Measurements from ENCODE around the gene CNTN5.

GRCh38 chr11:99766811-99767210, 746.1 kb downstream of the CNTN5 start:
- TF ChIP-seq EZH2 (IDR thresholded peaks at IDR 0.05) (no peak), POLR2AphosphoS5 (IDR thresholded peaks at IDR 0.05; ENCODE audit: borderline replicate concordance, low read depth, low read length) (no peak), FOXP2 (optimal IDR thresholded peaks at IDR 0.05; ENCODE audit: control extremely low read depth, extremely low read length, insufficient read depth) (no peak)
